Parathyroid adenoma (tissue), 2 donors: ENCODE data around the gene ARL2BP.

Experiments
- H2AFZ ChIP-seq: fragments of 300-600 bp; sonication (generic); one replicate; pipeline ENCODE4 v1.7.0; 2017; ENCODE audit warnings: antibody characterized with exemption, mild to moderate bottlenecking
- H3K27ac ChIP-seq: fragments of 300-600 bp; sonication (generic); one replicate; pipeline ENCODE4 v1.7.0; 2017
- H3K27me3 ChIP-seq: fragments of 300-600 bp; sonication (generic); one replicate; pipeline ENCODE4 v1.7.0; 2017; ENCODE audit warnings: low read length; ENCODE audit not compliant: control insufficient read depth, insufficient read depth
- H3K36me3 ChIP-seq: fragments of 300-600 bp; sonication (generic); one replicate; pipeline ENCODE4 v1.7.0; 2017; ENCODE audit warnings: low read length; ENCODE audit not compliant: control insufficient read depth, insufficient read depth
- H3K4me1 ChIP-seq: fragments of 300-600 bp; sonication (generic); one replicate; pipeline ENCODE4 v1.7.0; 2017; ENCODE audit warnings: control low read depth
- H3K4me2 ChIP-seq: fragments of 300-600 bp; sonication (generic); one replicate; pipeline ENCODE4 v1.7.0; 2017; ENCODE audit warnings: low read length
- H3K4me3 ChIP-seq: fragments of 300-600 bp; sonication (generic); one replicate; pipeline ENCODE4 v1.7.0; 2017; ENCODE audit warnings: low read depth, low read length
- H3K79me2 ChIP-seq: fragments of 300-600 bp; sonication (generic); one replicate; pipeline ENCODE4 v1.7.0; 2017; ENCODE audit warnings: control low read depth
- H3K9ac ChIP-seq: fragments of 300-600 bp; sonication (generic); one replicate; pipeline ENCODE4 v1.7.0; 2017; ENCODE audit warnings: mild to moderate bottlenecking
- H3K9me3 ChIP-seq: fragments of 300-600 bp; sonication (generic); one replicate; pipeline ENCODE4 v1.7.0; 2017; ENCODE audit warnings: low read length; ENCODE audit not compliant: control insufficient read depth
- CTCF ChIP-seq: fragments of 300-600 bp; sonication (generic); IDR thresholded peaks from one replicate; pipeline ENCODE4 v1.7.0; 2017; ENCODE audit warnings: antibody characterized with exemption, mild to moderate bottlenecking
- donor health status: primary hyperparathyroidism.

The ARL2BP gene

GRCh38 chr16:57225978-57226377 is 19.1 kb upstream of the ARL2BP start:
- Histone ChIP-seq H3K4me3 (no peak overlapping the region), H3K9ac (no peak overlapping the region), H3K36me3 (no peaks in the 10 kb centered on the region), H3K27ac (no peak overlapping the region), H3K79me2 (no peaks in the 10 kb centered on the region), H3K9me3 (no peaks in the 10 kb centered on the region), H2AFZ (no peak overlapping the region), H3K4me1 (no peaks in the 10 kb centered on the region), H3K4me2 (no peak overlapping the region), H3K27me3 (no peaks in the 10 kb centered on the region)
- TF ChIP-seq CTCF = no peak

- Histone ChIP-seq H3K4me3 (no peak overlapping the region), H3K9ac (no peak overlapping the region), H3K9me3 (no peaks in the 10 kb centered on the region), H3K4me1 (peaks cover 6% of the 10 kb centered on the region), H3K27ac (no peak overlapping the region), H2AFZ (no peak overlapping the region), H3K4me2 (no peak overlapping the region), H3K27me3 (no peaks in the 10 kb centered on the region), H3K36me3 (no peaks in the 10 kb centered on the region), H3K79me2 (no peaks in the 10 kb centered on the region)
- TF ChIP-seq CTCF = no peak
Measured at GRCh38 chr16:57226701-57227621, 18.1 kb upstream of the ARL2BP start.

GRCh38 chr16:57229079-57229478 is 16.0 kb upstream of the ARL2BP start:
- no peaks in the 10 kb centered on the region for H3K36me3 ChIP-seq
- no peaks in the 10 kb centered on the region for H3K9me3 ChIP-seq
- no peak overlapping the region for H3K4me3 ChIP-seq
- no peak overlapping the region for H3K27ac ChIP-seq
- peaks cover 3% of the 10 kb centered on the region for H3K79me2 ChIP-seq
- H2AFZ ChIP-seq = no peak overlapping the region
- H3K4me2 ChIP-seq = no peak overlapping the region
- H3K27me3 ChIP-seq = no peaks in the 10 kb centered on the region
- H3K9ac ChIP-seq = no peak overlapping the region
- no peak for TF ChIP-seq CTCF
- peaks cover 12% of the 10 kb centered on the region for H3K4me1 ChIP-seq

- H3K4me3 ChIP-seq = no peak overlapping the region
- no peaks in the 10 kb centered on the region for H3K9me3 ChIP-seq
- peak overlapping the region; percentile 31 for H3K27ac ChIP-seq
- no peaks in the 10 kb centered on the region for H3K36me3 ChIP-seq
- no peak overlapping the region for H3K9ac ChIP-seq
- peaks cover 3% of the 10 kb centered on the region for H3K79me2 ChIP-seq
- no peak overlapping the region for H2AFZ ChIP-seq
- no peak for TF ChIP-seq CTCF
- H3K4me1 ChIP-seq = peaks cover 12% of the 10 kb centered on the region
- H3K27me3 ChIP-seq = no peaks in the 10 kb centered on the region
- H3K4me2 ChIP-seq = no peak overlapping the region
Measured at GRCh38 chr16:57231821-57232350, 13.2 kb upstream of the ARL2BP start.
